Measurements from ENCODE around the gene SSX7.
"Not testable (repeated sequence)": the region's sequence is repeated elsewhere in the genome, so short reads cannot be mapped to it uniquely, and the experiment has no call there.

The SSX7 gene, protein sequence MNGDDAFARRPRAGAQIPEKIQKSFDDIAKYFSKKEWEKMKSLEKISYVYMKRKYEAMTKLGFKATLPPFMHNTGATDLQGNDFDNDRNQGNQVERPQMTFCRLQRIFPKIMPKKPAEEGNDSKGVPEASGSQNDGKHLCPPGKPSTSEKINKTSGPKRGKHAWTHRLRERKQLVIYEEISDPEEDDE

DNA sequence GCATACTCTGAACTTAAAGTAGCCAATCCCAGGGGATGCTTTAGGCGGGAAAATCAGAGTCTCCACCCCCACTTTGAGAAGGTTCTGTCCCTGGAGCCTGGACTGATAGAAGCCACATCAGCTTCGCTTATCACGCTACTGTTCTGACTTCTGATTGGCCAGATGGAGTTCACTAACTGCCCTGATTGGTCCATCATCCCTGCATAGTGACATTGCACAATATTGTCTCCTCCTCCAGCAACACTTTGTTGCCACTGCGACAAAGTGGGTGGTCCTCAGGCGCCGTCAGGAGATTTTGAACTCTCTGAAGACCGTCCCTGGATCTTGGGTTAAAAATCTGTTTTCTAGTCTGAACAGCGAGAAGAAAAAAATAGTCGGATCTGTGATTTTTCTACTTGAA, at the start of gene SSX7:
SSX7 (minus strand) TSS at position 101 of the 400 bp plus-strand sequence. CDS start 1,428 bp downstream, outside the sequence.
- not testable (repeated sequence) for H3K4me3 Mint-ChIP-seq; H3K27me3 Mint-ChIP-seq; H3K9me3 Mint-ChIP-seq (ENCODE audit: low read depth); H3K27ac Mint-ChIP-seq; H3K4me1 Mint-ChIP-seq (ENCODE audit: low read depth); H3K36me3 Mint-ChIP-seq

DNA sequence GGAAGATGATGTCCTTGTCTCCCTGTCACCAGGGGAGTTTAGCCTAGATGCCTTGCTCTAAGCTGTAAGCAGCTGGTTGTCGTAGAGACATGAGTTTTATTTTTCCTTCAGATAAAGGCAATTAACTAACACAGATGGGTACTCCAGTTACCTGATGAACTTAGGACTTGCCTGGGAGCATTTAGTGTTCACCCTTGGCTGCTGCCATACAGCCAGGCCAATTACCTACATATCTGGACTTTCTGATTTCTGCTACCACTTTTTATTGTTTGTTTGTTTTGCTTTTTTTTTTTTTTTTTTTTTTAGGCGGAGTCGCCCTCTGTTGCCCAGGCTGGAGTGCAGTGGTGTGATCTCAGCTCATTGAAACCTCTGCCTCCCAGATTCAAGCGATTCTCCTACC, 37.3 kb upstream of the SSX7 start:
- H3K4me1 Mint-ChIP-seq (ENCODE audit: low read depth); H3K9me3 Mint-ChIP-seq (ENCODE audit: low read depth); H3K27me3 Mint-ChIP-seq; H3K36me3 Mint-ChIP-seq; H3K27ac Mint-ChIP-seq; H3K4me3 Mint-ChIP-seq: not testable (repeated sequence)

DNA sequence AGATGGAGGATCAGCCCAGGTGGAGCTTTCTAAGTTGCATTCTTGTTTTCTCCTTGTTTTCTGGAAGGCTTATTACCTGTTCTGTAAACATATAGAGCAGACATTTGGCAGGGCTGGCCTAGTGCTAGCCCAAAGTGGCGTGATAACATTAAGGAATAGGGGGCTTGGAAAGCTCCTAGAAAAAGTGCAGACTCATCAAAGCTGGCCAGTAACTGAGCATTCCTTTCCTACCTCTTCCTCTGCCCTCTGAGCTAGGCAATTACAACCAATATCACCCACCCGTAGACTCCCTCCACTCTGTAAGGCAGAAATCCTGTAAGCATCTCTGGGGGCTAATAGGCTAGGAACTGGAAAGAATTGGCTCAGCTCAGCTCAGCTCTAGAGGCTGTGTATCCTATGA, 7.5 kb upstream of the SSX7 start:
- not testable (repeated sequence) for H3K4me3 Mint-ChIP-seq; H3K4me1 Mint-ChIP-seq (ENCODE audit: low read depth); H3K36me3 Mint-ChIP-seq; H3K9me3 Mint-ChIP-seq (ENCODE audit: low read depth); H3K27ac Mint-ChIP-seq; H3K27me3 Mint-ChIP-seq

DNA sequence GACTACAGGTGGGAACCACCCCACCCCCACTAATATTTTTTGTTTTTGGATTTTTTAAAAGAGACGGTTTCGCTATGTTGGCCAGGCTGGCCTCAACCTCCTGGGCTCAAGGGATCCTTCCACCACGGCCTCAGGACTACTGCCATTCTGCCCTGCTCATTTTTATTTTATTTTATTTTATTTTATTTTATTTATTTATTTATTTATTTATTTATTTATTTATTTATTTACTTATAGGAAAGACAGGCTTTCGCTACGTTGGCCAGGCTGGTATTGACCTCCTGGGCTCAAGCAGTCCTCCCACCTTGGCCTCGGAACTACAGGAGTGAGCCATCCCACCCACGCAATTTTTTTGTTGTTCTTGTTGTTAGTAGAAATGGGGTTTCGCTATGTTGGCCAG, 775 bp upstream of the SSX7 start:
- not testable (repeated sequence) for H3K27ac Mint-ChIP-seq; H3K4me1 Mint-ChIP-seq (ENCODE audit: low read depth); H3K9me3 Mint-ChIP-seq (ENCODE audit: low read depth); H3K36me3 Mint-ChIP-seq; H3K4me3 Mint-ChIP-seq; H3K27me3 Mint-ChIP-seq

DNA sequence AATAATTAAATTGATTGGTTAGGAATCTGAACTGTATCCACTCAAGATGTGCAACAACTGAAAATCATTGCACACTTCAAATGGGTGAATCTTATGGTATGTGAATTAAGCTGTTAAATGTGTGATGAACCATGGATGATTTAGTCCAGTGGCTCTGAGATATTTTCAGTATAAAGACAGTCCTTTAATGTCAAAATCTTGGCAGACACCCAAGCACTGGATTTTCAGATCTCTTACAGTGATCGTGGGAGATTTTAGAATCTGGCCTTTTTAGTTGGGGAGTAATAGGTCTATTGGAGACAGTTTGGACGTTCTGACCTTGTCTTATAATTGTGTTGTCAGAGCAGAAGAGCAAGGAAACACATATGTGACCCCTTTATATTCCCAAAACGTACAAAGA, 4.0 kb downstream of the SSX7 start:
- not testable (repeated sequence) for H3K4me3 Mint-ChIP-seq; H3K27me3 Mint-ChIP-seq; H3K27ac Mint-ChIP-seq; H3K9me3 Mint-ChIP-seq (ENCODE audit: low read depth); H3K4me1 Mint-ChIP-seq (ENCODE audit: low read depth); H3K36me3 Mint-ChIP-seq

DNA sequence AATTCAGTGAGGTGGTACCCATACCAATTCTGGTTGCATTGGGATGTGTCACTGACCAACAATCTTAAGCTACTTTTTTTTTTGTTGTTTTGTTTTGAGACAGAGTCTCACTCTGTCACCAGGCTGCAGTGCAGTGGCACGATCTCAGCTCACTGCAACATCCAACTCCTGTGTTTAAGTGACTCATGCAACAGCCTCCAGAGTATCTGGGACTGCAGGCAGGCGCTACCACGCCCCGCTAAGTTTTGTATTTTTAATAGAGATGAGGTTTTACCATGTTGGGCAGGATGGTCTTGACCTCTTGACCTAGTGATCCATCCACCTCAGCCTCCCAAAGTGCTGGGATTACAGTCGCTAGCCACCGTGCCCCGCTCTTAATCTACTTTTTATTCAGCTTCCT, 5.7 kb downstream of the SSX7 start:
- H3K4me3 Mint-ChIP-seq; H3K9me3 Mint-ChIP-seq (ENCODE audit: low read depth); H3K4me1 Mint-ChIP-seq (ENCODE audit: low read depth); H3K27ac Mint-ChIP-seq; H3K27me3 Mint-ChIP-seq; H3K36me3 Mint-ChIP-seq: not testable (repeated sequence)

DNA sequence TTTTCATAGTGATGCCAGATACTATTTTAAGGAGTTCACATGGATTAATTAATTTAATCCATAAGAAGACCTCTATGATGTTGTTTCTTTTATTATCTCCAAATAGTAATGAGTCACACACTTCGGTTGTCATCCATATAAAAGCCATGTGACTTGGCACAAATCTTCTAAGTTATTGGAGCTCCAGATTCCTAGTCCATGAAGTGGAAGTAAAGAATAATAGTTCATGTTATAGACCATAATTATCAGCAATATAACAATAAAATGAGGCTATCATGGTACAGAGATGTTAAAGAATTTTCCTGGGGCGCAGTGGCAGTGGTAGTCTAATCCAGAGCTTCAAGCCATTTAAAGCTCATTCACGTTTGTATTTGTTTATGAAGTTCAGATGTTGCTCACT, 26.2 kb downstream of the SSX7 start:
- not testable (repeated sequence) for H3K27me3 Mint-ChIP-seq; H3K36me3 Mint-ChIP-seq; H3K9me3 Mint-ChIP-seq (ENCODE audit: low read depth)

DNA sequence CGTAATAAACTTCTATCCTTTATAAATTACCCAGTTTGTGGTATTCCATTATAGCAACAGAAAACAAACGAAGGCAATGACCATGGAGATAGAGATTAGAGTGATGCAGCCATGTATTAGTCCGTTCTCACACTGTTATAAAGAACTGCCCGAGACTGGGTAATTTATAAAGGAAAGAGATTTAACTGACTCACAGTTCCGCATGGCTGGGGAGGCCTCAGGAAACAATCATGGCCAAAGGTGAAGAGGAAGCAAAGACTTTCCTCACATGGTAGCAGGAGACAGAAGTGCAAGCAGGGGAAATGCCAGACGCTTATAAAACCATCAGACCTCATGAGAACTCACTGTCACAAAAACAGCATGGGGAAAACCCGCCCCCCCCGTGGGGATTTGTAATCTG, 34.0 kb downstream of the SSX7 start:
- not testable (repeated sequence) for H3K4me1 Mint-ChIP-seq (ENCODE audit: low read depth); H3K27me3 Mint-ChIP-seq; H3K9me3 Mint-ChIP-seq (ENCODE audit: low read depth); H3K36me3 Mint-ChIP-seq; H3K4me3 Mint-ChIP-seq; H3K27ac Mint-ChIP-seq

More for the DNA sequence above, 26.2 kb downstream of the SSX7 start:
- H3K4me3 Mint-ChIP-seq; H3K27ac Mint-ChIP-seq; H3K4me1 Mint-ChIP-seq (ENCODE audit: low read depth): not testable (repeated sequence)

DNA sequence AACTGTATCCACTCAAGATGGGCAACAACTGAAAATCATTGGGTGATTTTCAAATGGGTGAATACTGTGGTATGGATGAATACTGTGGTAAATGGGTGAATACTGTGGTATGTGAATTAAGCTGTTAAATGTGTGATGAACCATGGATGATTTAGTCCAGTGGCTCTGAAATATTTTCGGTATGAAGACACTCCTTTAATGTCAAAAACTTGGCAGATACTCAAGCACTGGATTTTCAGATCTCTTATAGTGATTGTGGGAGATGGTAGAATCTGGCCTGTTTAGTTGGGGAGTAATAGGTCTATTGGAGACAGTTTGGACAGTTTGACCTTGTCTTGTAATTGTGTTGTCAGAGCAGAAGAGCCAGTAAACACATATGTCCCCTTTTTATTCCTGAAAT, 45.7 kb downstream of the SSX7 start:
- H3K4me3 Mint-ChIP-seq = no peak overlapping the region
- no peaks in the 10 kb centered on the region for H3K27me3 Mint-ChIP-seq
- H3K4me1 Mint-ChIP-seq (ENCODE audit: low read depth) = no peaks in the 10 kb centered on the region
- H3K27ac Mint-ChIP-seq = no peak overlapping the region
- no peaks in the 10 kb centered on the region for H3K36me3 Mint-ChIP-seq
- no peaks in the 10 kb centered on the region for H3K9me3 Mint-ChIP-seq (ENCODE audit: low read depth)

DNA sequence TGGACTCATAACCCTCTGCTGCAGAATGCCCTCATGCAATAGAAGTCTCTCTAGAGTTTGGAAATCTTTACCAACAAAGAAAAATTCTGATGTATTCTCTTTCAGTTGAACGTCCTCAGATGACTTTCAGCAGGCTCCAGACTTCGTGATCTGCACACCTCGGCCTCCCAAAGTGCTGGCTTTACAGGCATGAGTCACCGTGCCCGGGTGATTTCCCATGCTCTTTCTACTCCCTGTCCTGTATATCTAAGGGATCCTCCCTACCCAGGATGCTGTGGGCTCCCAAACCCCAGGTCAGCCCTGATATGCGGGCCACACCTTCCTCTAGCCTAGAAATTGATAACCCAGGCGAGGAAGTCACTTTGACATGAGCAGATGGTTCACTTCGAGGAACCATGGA, 51.5 kb downstream of the SSX7 start:
- H3K9me3 Mint-ChIP-seq (ENCODE audit: low read depth); H3K27ac Mint-ChIP-seq; H3K4me1 Mint-ChIP-seq (ENCODE audit: low read depth); H3K27me3 Mint-ChIP-seq; H3K4me3 Mint-ChIP-seq; H3K36me3 Mint-ChIP-seq: not testable (repeated sequence)

DNA sequence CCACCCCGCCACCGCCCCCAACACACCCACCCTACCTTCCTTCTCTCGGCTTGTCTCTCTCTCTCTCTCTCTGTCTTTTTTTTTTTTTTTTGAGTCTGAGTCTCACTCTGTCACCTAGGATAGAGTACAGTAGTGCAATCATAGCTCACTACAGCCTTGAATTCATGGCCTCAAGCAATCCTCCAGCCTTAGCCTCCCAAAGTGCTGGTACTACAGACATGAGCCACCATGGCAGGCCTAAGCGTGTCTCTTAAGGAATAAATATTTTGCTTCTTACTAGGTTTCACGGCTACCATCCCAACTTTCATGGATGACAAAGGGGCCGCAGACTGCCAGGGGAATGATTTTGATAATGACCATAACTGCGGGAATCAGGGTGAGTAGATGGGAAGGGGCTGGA, 55.8 kb downstream of the SSX7 start:
- Mint-ChIP-seq H3K27ac (no peak overlapping the region), H3K4me3 (no peak overlapping the region), H3K27me3 (no peaks in the 10 kb centered on the region), H3K36me3 (no peaks in the 10 kb centered on the region), H3K4me1 (ENCODE audit: low read depth) (no peaks in the 10 kb centered on the region), H3K9me3 (ENCODE audit: low read depth) (no peaks in the 10 kb centered on the region)

DNA sequence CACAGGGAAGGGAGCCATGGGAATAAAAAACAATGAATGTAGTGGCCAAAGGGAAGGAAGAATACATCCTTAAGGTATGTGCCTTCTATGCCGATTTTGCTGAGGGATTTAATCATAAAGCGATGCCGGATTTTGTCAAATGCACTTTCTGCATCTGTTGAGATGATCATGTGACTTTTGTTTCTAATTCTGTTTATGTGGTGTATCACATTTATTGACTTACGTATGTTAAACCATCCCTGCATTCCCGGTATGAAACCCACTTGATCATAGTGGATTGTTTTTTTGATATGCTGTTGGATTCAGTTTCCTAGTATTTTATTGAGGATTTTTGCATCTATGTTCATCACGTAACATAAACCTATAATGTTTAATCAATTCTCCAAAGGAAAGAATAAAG, 60.0 kb downstream of the SSX7 start:
- Mint-ChIP-seq H3K4me1 (ENCODE audit: low read depth) (no peaks in the 10 kb centered on the region), H3K9me3 (ENCODE audit: low read depth) (no peaks in the 10 kb centered on the region), H3K27me3 (no peaks in the 10 kb centered on the region), H3K4me3 (no peak overlapping the region), H3K36me3 (no peaks in the 10 kb centered on the region), H3K27ac (no peak overlapping the region)
